ENCODE data around the gene PCIF1. TPM values are rescaled to one million over a fixed set of nuclear protein-coding genes. Genes with fewer than 3 reads are reported as not detected.
A peak's percentile ranks its signal among the peaks of the same experiment; 100 is the strongest.

Gene PCIF1
- total RNA-seq, 2 experiments from 2014 or later, result 100 TPM

DNA sequence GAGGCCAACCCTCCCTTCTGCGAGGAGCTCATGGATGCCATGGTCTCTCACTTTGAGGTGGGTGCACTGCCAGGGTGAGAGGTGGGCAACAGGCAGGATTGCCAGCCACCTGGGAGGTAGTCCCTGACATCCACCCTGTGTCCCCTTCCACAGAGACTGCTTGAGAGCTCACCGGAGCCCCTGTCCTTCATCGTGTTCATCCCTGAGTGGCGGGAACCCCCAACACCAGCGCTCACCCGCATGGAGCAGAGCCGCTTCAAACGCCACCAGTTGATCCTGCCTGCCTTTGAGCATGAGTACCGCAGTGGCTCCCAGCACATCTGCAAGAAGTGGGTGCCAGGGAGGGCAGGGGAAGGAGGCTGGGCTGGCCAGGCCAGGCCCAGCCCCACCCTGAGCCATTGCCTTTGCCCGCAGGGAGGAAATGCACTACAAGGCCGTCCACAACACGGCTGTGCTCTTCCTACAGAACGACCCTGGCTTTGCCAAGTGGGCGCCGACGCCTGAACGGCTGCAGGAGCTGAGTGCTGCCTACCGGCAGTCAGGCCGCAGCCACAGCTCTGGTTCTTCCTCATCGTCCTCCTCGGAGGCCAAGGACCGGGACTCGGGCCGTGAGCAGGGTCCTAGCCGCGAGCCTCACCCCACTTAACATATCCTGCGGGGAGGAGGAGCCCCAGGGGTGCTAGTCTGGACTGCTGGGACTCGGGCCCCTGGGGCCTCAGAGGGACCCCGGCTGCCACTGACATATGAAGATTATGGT lies 12.8 kb downstream of the PCIF1 start:
- ChIA-PET CTCF (no interaction called here), POLR2A (interaction anchor here (1.5 to 10.5 kb wide), 2 partner anchors 11 to 65 kb away, joined by 3 to 120 read pairs; partner anchors contain the start of gene PCIF1)
- H3K27ac ChIP-seq (ENCODE audit: low read depth in 1 of 2, low read length in 2 of 2), result no peak overlapping the region
- intact Hi-C loops (cut with DNase I, micrococcal nuclease), result no loop called here
- H3K9me3 ChIP-seq (ENCODE audit: control insufficient read depth in 1 of 2, insufficient read depth in 1 of 2, low read length in 2 of 2), result no peaks in the 10 kb centered on the region
- Mint-ChIP-seq H3K9me3 (no peaks in the 10 kb centered on the region), H3K27me3 (no peaks in the 10 kb centered on the region), H3K27ac (no peak overlapping the region), H3K4me3 (no peak overlapping the region), H3K36me3 (ENCODE audit: low read depth) (peaks cover 85% of the 10 kb centered on the region), H3K4me1 (ENCODE audit: low read depth) (peaks cover 4% of the 10 kb centered on the region)
- H3K27me3 ChIP-seq (ENCODE audit: control insufficient read depth in 1 of 2, insufficient read depth in 2 of 2, low read length in 2 of 2), result no peaks in the 10 kb centered on the region
- peaks cover 99% of the 10 kb centered on the region for H3K36me3 ChIP-seq (ENCODE audit: insufficient read depth, low read length)
- TF ChIP-seq, protein P1, sequence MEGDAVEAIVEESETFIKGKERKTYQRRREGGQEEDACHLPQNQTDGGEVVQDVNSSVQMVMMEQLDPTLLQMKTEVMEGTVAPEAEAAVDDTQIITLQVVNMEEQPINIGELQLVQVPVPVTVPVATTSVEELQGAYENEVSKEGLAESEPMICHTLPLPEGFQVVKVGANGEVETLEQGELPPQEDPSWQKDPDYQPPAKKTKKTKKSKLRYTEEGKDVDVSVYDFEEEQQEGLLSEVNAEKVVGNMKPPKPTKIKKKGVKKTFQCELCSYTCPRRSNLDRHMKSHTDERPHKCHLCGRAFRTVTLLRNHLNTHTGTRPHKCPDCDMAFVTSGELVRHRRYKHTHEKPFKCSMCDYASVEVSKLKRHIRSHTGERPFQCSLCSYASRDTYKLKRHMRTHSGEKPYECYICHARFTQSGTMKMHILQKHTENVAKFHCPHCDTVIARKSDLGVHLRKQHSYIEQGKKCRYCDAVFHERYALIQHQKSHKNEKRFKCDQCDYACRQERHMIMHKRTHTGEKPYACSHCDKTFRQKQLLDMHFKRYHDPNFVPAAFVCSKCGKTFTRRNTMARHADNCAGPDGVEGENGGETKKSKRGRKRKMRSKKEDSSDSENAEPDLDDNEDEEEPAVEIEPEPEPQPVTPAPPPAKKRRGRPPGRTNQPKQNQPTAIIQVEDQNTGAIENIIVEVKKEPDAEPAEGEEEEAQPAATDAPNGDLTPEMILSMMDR (IDR thresholded peaks at IDR 0.05), result no peak
- H3K4me1 ChIP-seq (ENCODE audit: insufficient read depth, low read length), result peaks cover 31% of the 10 kb centered on the region
- H3K4me3 ChIP-seq (ENCODE audit: low read length), result no peak overlapping the region
- ATAC-seq (ENCODE audit: poor library complexity) (no peak), DNase-seq (peak in 1 of 14 experiments; percentile 11)

DNA sequence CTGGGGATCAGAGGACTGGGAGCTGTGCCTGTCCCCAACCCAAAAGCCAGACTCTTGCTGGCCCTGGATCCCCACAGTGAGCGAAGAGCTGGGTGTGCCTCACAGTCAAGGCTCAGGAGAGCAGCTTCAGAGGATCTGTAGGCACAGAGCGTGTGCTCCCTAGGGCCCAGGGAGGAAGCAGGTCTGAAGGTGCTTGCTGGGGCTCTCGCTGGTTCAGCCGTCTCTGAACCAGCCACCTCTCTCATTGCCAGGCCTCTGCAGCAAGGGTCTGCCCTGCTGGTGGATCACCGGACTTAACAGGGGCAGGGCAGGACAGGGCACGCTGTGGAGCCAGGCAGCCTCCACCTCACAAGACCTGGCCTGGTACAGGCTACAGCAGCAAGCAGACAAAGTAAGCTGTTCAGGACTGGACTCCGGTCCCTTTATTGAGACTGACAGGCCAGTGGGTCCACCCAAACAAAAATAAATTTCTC lies 13.8 kb downstream of the PCIF1 start:
- no peak overlapping the region for H3K27ac Mint-ChIP-seq
- H3K9me3 Mint-ChIP-seq, result no peaks in the 10 kb centered on the region
- Histone ChIP-seq H3K27ac (ENCODE audit: low read depth in 1 of 2, low read length in 2 of 2) (no peak overlapping the region), H3K27me3 (ENCODE audit: control insufficient read depth in 1 of 2, insufficient read depth in 2 of 2, low read length in 2 of 2) (no peaks in the 10 kb centered on the region), H3K9me3 (ENCODE audit: control insufficient read depth in 1 of 2, insufficient read depth in 1 of 2, low read length in 2 of 2) (no peaks in the 10 kb centered on the region), H3K36me3 (ENCODE audit: insufficient read depth, low read length) (peaks cover 99% of the 10 kb centered on the region), H3K4me3 (ENCODE audit: low read length) (no peak overlapping the region), H3K4me1 (ENCODE audit: insufficient read depth, low read length) (peaks cover 31% of the 10 kb centered on the region)
- TF ChIP-seq, protein P1 (IDR thresholded peaks at IDR 0.05), result no peak
- intact Hi-C loops (cut with DNase I, micrococcal nuclease), result no loop called here
- peaks cover 4% of the 10 kb centered on the region for H3K4me1 Mint-ChIP-seq (ENCODE audit: low read depth)
- H3K27me3 Mint-ChIP-seq, result no peaks in the 10 kb centered on the region
- no peak overlapping the region for H3K4me3 Mint-ChIP-seq
- H3K36me3 Mint-ChIP-seq (ENCODE audit: low read depth), result peaks cover 85% of the 10 kb centered on the region
- ChIA-PET CTCF (no interaction called here), POLR2A (interaction anchor here (1.0 to 10.5 kb wide), 4 partner anchors 8 to 58 kb away, joined by 3 to 120 read pairs (median 7); partner anchors contain the start of genes CTSA, NEURL2 and PCIF1)
- DNase-seq (peak in 1 of 14 experiments; percentile 24), ATAC-seq (ENCODE audit: poor library complexity) (no peak)

DNA sequence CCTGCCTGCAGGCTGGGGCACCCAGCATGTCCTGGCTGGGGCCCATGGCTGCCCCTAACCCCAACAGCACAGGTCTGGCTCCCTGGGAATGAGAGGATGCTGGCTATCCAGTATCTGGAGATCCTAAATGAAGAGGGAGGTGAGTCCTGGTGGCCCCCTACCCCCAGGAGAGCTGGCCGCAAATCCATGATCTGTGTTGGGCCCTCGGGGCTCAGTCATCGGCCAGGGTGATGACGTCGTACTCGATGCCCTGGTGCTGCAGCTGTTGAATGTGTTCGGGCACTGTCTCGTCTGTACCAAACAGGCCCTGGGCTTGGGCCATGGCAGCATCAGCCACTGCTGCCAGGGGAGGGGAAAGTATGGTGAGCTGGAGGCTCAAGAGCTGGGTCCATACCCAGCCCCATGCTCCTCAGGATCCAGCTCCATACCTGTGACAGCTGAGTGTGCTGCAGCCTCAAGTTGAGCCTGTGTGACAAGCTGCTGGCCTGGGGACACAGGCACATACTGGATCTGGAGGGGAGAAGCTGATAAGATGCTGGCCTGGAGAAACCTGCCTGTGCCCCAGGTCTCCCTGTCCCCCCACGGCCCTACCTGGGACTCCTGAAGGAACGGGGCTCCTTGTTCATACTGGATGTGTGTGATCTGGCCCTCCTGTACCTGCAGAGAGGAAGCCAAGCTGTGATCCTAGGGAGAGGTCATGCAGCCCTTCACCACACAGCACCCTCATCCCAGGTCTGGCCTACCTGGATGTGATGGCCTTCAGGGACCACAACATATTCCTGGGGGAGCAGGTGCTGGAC lies 14.5 kb downstream of the PCIF1 start:
- no peak overlapping the region for H3K4me3 Mint-ChIP-seq
- no peak overlapping the region for H3K4me3 ChIP-seq (ENCODE audit: low read length)
- peak overlapping the region; percentile 54 for H3K27ac Mint-ChIP-seq
- DNase-seq (peak in 1 of 14 experiments; percentile 22), ATAC-seq (ENCODE audit: poor library complexity) (no peak)
- peaks cover 99% of the 10 kb centered on the region for H3K36me3 ChIP-seq (ENCODE audit: insufficient read depth, low read length)
- TF ChIP-seq, protein P1 (IDR thresholded peaks at IDR 0.05), result no peak
- H3K4me1 ChIP-seq (ENCODE audit: insufficient read depth, low read length), result peaks cover 31% of the 10 kb centered on the region
- POLR2A ChIA-PET, result interaction anchor here (1.0 to 10.5 kb wide), 5 partner anchors 9 to 59 kb away, joined by 3 to 120 read pairs (median 5); partner anchors contain the start of genes CTSA, NEURL2 and PCIF1
- H3K9me3 ChIP-seq (ENCODE audit: control insufficient read depth in 1 of 2, insufficient read depth in 1 of 2, low read length in 2 of 2), result no peaks in the 10 kb centered on the region
- H3K27ac ChIP-seq (ENCODE audit: low read depth in 1 of 2, low read length in 2 of 2), result no peak overlapping the region
- intact Hi-C loops (cut with DNase I, micrococcal nuclease), result no loop called here
- H3K27me3 Mint-ChIP-seq, result no peaks in the 10 kb centered on the region
- peaks cover 4% of the 10 kb centered on the region for H3K4me1 Mint-ChIP-seq (ENCODE audit: low read depth)
- no peaks in the 10 kb centered on the region for H3K9me3 Mint-ChIP-seq
- CTCF ChIA-PET, result no interaction called here
- H3K36me3 Mint-ChIP-seq (ENCODE audit: low read depth), result peaks cover 82% of the 10 kb centered on the region
- H3K27me3 ChIP-seq (ENCODE audit: control insufficient read depth in 1 of 2, insufficient read depth in 2 of 2, low read length in 2 of 2), result no peaks in the 10 kb centered on the region

All from CD4-positive, alpha-beta T cell (primary cell).